Astrocyte of the cerebellum (primary cell): Measurements from ENCODE around the gene MGAT5.

Source experiments
- DNase-seq: peaks from one replicate; pipeline ENCODE4 v3.0.0-alpha.2; 2011; ENCODE audit warnings: low read depth
- H3K4me3 ChIP-seq: 2 replicates; pipeline ENCODE4 v1.5.1; 2011; ENCODE audit warnings: mild to moderate bottlenecking, low read depth, low read length, moderate library complexity
- CTCF ChIP-seq: IDR thresholded peaks from 2 replicates; pipeline ENCODE4 v1.5.1; 2012; ENCODE audit warnings: low read length, low read depth, moderate library complexity, mild to moderate bottlenecking; ENCODE audit errors: missing control alignments
- in situ Hi-C: cut with HindIII; loops from 2 replicates; pipeline ENCODE4 v1.10.0; 2017; ENCODE audit warnings: low sequenced_read_pairs

MGAT5 gene

GRCh38 chr2:134482766-134483340 lies 229.0 kb downstream of the MGAT5 start:
- no peak for DNase-seq
- no peak for TF ChIP-seq CTCF
- no peak overlapping the region for H3K4me3 ChIP-seq
- in situ Hi-C loops: no loop called here

- no peak for TF ChIP-seq CTCF
- H3K4me3 ChIP-seq: no peak overlapping the region
- in situ Hi-C loops: no loop called here
- no peak for DNase-seq
Observed at GRCh38 chr2:134489732-134490384, 236.0 kb downstream of the MGAT5 start.

- H3K4me3 ChIP-seq: no peak overlapping the region
- no peak for DNase-seq
- no peak for TF ChIP-seq CTCF
- in situ Hi-C loops: no loop called here
Observed at GRCh38 chr2:134490559-134490958, 236.7 kb downstream of the MGAT5 start.

- no peak for DNase-seq
- in situ Hi-C loops: no loop called here
- no peak for TF ChIP-seq CTCF
- H3K4me3 ChIP-seq: no peak overlapping the region
Observed at GRCh38 chr2:134491022-134491421, 237.2 kb downstream of the MGAT5 start.

- in situ Hi-C loops: no loop called here
- no peak for TF ChIP-seq CTCF
- no peak overlapping the region for H3K4me3 ChIP-seq
- DNase-seq: no peak
Observed at GRCh38 chr2:134491771-134492441, 238.0 kb downstream of the MGAT5 start.

- no peak for DNase-seq
- no peak overlapping the region for H3K4me3 ChIP-seq
- TF ChIP-seq CTCF: no peak
- in situ Hi-C loops: no loop called here
Observed at GRCh38 chr2:134493797-134494196, 239.9 kb downstream of the MGAT5 start.
